ENCODE results near the gene ATF6B. TPM values are rescaled to one million over a fixed set of nuclear protein-coding genes. Genes with fewer than 3 reads are reported as not detected.

Gene ATF6B
- total RNA-seq, 2 donors from 2014 or later = 83.3 to 131 TPM

GRCh38 chr6:32164295-32164694 lies 36.2 kb upstream of the ATF6B start, which contains the start of gene EGFL8:
Gene EGFL8 (plus strand): TSS chr6:32164595. CDS start chr6:32166166, 1,571 bp downstream.
- Histone ChIP-seq H3K27me3 (no peaks in the 10 kb centered on the region), H3K4me3 (no peak within 1 kb of the TSS), H3K4me1 (no peaks in the 10 kb centered on the region), H3K9ac (ENCODE audit: low read depth in 2 of 2, low read length in 2 of 2) (no peak within 1 kb of the TSS), H3K27ac (no peak within 1 kb of the TSS), H3K36me3 (no peaks in the 10 kb centered on the region), H3K9me3 (no peaks in the 10 kb centered on the region)
- TF ChIP-seq CTCF (IDR thresholded peaks at IDR 0.05) = no peak
- no peak for DNase-seq
- intact Hi-C loops (cut with DNase I) = no loop called here

GRCh38 chr6:32163559-32164258 lies 35.7 kb upstream of the ATF6B start:
- Histone ChIP-seq H3K9me3 (no peaks in the 10 kb centered on the region), H3K27ac (no peak overlapping the region), H3K36me3 (no peaks in the 10 kb centered on the region), H3K4me3 (no peak overlapping the region), H3K9ac (ENCODE audit: low read depth in 2 of 2, low read length in 2 of 2) (no peak overlapping the region), H3K27me3 (no peaks in the 10 kb centered on the region), H3K4me1 (no peaks in the 10 kb centered on the region)
- TF ChIP-seq CTCF (IDR thresholded peaks at IDR 0.05) = no peak
- no peak for DNase-seq
- intact Hi-C loops (cut with DNase I) = no loop called here

- H3K4me3 ChIP-seq = no peak overlapping the region
- H3K36me3 ChIP-seq = no peaks in the 10 kb centered on the region
- intact Hi-C loops (cut with DNase I) = loop anchor here (5.0 kb wide), 1 partner anchor 41 kb away; no protein-coding TSS in a partner anchor
Measured at GRCh38 chr6:32158052-32158451, 30.0 kb upstream of the ATF6B start.

GRCh38 chr6:32156891-32157290 lies 28.8 kb upstream of the ATF6B start:
- TF ChIP-seq CTCF (IDR thresholded peaks at IDR 0.05) = no peak
- peaks cover 4% of the 10 kb centered on the region for H3K4me1 ChIP-seq

More at GRCh38 chr6:32158052-32158451, 30.0 kb upstream of the ATF6B start:
- Histone ChIP-seq H3K9ac (ENCODE audit: low read depth in 2 of 2, low read length in 2 of 2) (no peak overlapping the region), H3K4me1 (peaks cover 4% of the 10 kb centered on the region), H3K27ac (no peak overlapping the region), H3K9me3 (no peaks in the 10 kb centered on the region), H3K27me3 (no peaks in the 10 kb centered on the region)
- no peak for TF ChIP-seq CTCF (IDR thresholded peaks at IDR 0.05)
- no peak for DNase-seq

GRCh38 chr6:32154514-32155161 lies 26.6 kb upstream of the ATF6B start:
- H3K27me3 ChIP-seq = no peaks in the 10 kb centered on the region
- no peaks in the 10 kb centered on the region for H3K36me3 ChIP-seq
- TF ChIP-seq CTCF (IDR thresholded peaks at IDR 0.05) = peak; percentile 44
- peak overlapping the region; percentile 68 to 98 for H3K9ac ChIP-seq (ENCODE audit: low read depth in 2 of 2, low read length in 2 of 2)
- peak overlapping the region; percentile 68 for H3K27ac ChIP-seq
- peak overlapping the region; percentile 60 for H3K4me3 ChIP-seq
- no peaks in the 10 kb centered on the region for H3K9me3 ChIP-seq
- intact Hi-C loops (cut with DNase I) = loop anchor here (5.0 kb wide), 1 partner anchor 37 kb away; no protein-coding TSS in a partner anchor
- H3K4me1 ChIP-seq = peaks cover 4% of the 10 kb centered on the region
- DNase-seq = peak; percentile 84

More at GRCh38 chr6:32156891-32157290, 28.8 kb upstream of the ATF6B start:
- no peak for DNase-seq
- no peak overlapping the region for H3K9ac ChIP-seq (ENCODE audit: low read depth in 2 of 2, low read length in 2 of 2)
- no peaks in the 10 kb centered on the region for H3K36me3 ChIP-seq
- H3K27me3 ChIP-seq = no peaks in the 10 kb centered on the region
- H3K9me3 ChIP-seq = no peaks in the 10 kb centered on the region
- intact Hi-C loops (cut with DNase I) = loop anchor here (5.0 kb wide), 1 partner anchor 40 kb away; no protein-coding TSS in a partner anchor
- H3K4me3 ChIP-seq = no peak overlapping the region
- no peak overlapping the region for H3K27ac ChIP-seq

Data from colonic mucosa (tissue), 4 donors.